Transverse colon (tissue), 4 donors: ENCODE data around the gene TACO1. TPM values are rescaled to one million over a fixed set of nuclear protein-coding genes. Genes with fewer than 3 reads are reported as not detected.

Experiments
- DNase-seq: peaks from one replicate; pipeline ENCODE4 v3.0.0-alpha.2; 2019
- H3K27ac ChIP-seq, 4 donors: fragments of 200-600 bp; sonication (generic); 2 replicates each; pipeline ENCODE4 v1.5.1; 2016 to 2018; ENCODE audit warnings: inconsistent platforms in 4 of 4
- H3K27me3 ChIP-seq: fragments of 200-600 bp; sonication (generic); 2 replicates; pipeline ENCODE4 v1.5.1; 2017; ENCODE audit warnings: inconsistent platforms
- H3K36me3 ChIP-seq, 4 donors: fragments of 200-600 bp; sonication (generic); 2 replicates each; pipeline ENCODE4 v1.5.1; 2017 to 2019; ENCODE audit warnings: inconsistent platforms in 4 of 4
- H3K4me1 ChIP-seq, 4 donors: fragments of 200-600 bp; sonication (generic); 2 replicates each; pipeline ENCODE4 v1.5.1; 2017 to 2020; ENCODE audit warnings: inconsistent platforms in 4 of 4
- H3K4me3 ChIP-seq, 4 donors: fragments of 200-600 bp; sonication (generic); 1 replicate in 1 of 4; 2 replicates in 3 of 4; pipeline versions ENCODE4 v1.5.1 to v1.6.1; 2017 to 2019; ENCODE audit warnings: inconsistent platforms in 4 of 4
- H3K9me3 ChIP-seq, 2 donors: fragments of 200-600 bp; sonication (generic); 2 replicates each; pipeline ENCODE4 v1.5.1; 2017 to 2019; ENCODE audit warnings: inconsistent platforms in 2 of 2
- CTCF ChIP-seq, 5 experiments: fragments of 200-600 bp in 3 of 5; fragments of 450-650 bp in 2 of 5; sonication (generic) in 3 of 5; IDR thresholded peaks; 1 replicate in 2 of 5; 2 replicates in 3 of 5; pipeline ENCODE4 v1.5.1; 2016 to 2017; ENCODE audit warnings: antibody characterized with exemption in 5 of 5, inconsistent platforms in 3 of 5, mild to moderate bottlenecking in 2 of 5, moderate library complexity in 1 of 5
- EP300 ChIP-seq: sonication (generic); formaldehyde crosslinking; IDR thresholded peaks from one replicate; pipeline ENCODE4 v1.6.1; 2017; ENCODE audit warnings: antibody characterized with exemption, low read depth
- POLR2A ChIP-seq: fragments of 450-650 bp; IDR thresholded peaks from one replicate; pipeline ENCODE4 v1.6.1; 2016; ENCODE audit warnings: antibody characterized with exemption, mild to moderate bottlenecking, moderate library complexity
- POLR2AphosphoS5 ChIP-seq, 3 donors: sonication (generic); formaldehyde crosslinking; IDR thresholded peaks; one replicate each; pipeline ENCODE4 v1.6.1; 2016; ENCODE audit warnings: antibody characterized with exemption in 3 of 3
- WGBS, 2 donors: methylation state at CpG; one replicate each; pipeline ENCODE4 v1.1.5; 2018; ENCODE audit warnings: low coverage in 1 of 2; 5-methylcytosine and 5-hydroxymethylcytosine counted together
- in situ Hi-C, 4 donors: fragments of 200-750 bp; cut with MboI; loops; one replicate each; pipeline versions ENCODE4 v1.15.0 to v1.15.1; 2017; ENCODE audit warnings: low sequenced_read_pairs in 3 of 4, low pct_ligation_motif_present in 1 of 4, low pct_unique_long_range_greater_than_20kb in 1 of 4
- intact Hi-C: fragments of 100-400 bp; cut with DNase I; formaldehyde crosslinking; loops from one replicate; pipeline ENCODE4 v1.15.1; 2023; ENCODE audit warnings: low total_unique reads
- total RNA-seq, 4 donors: library from RNA; depleted of rRNA; stranded (reverse); fragments of >200 nt; gene quantifications; one replicate each; pipeline ENCODE4 v1.1.0, GENCODE V29; 2016

TACO1 gene
- total RNA-seq, 4 donors from 2014 or later = 4.6 to 79.7 (median 28.3) TPM

GRCh38 chr17:63624531-63624880, 23.8 kb downstream of the TACO1 start:
- H3K36me3 ChIP-seq = no peaks in the 10 kb centered on the region
- peak overlapping the region in 1 of 4 donors; percentile 0 for H3K27ac ChIP-seq
- in situ Hi-C loops = no loop called here
- DNase-seq = no peak
- no peak for TF ChIP-seq CTCF (IDR thresholded peaks at IDR 0.05)
- H3K9me3 ChIP-seq = no peaks in the 10 kb centered on the region
- H3K27me3 ChIP-seq = no peaks in the 10 kb centered on the region
- intact Hi-C loops = loop anchor here (10.0 kb wide), 1 partner anchor 70 kb away; no protein-coding TSS in a partner anchor
- WGBS, 2 donors = 61 to 67% methylated on average over 1 of the region's 1 CpG
- peaks cover 11 to 47% (median 32%) of the 10 kb centered on the region in 4 donors for H3K4me1 ChIP-seq
- no peak overlapping the region for H3K4me3 ChIP-seq

GRCh38 chr17:63626551-63627180, 26.0 kb downstream of the TACO1 start:
- intact Hi-C loops (loop anchor here (10.0 kb wide), 1 partner anchor 68 kb away; no protein-coding TSS in a partner anchor), in situ Hi-C loops (no loop called here)
- Histone ChIP-seq H3K9me3 (no peaks in the 10 kb centered on the region), H3K27me3 (no peaks in the 10 kb centered on the region), H3K4me1 (peaks cover 11 to 59% (median 32%) of the 10 kb centered on the region in 4 donors), H3K4me3 (no peak overlapping the region), H3K27ac (peak overlapping the region in 1 of 4 donors; percentile 11), H3K36me3 (no peaks in the 10 kb centered on the region)
- TF ChIP-seq POLR2AphosphoS5 (IDR thresholded peaks at IDR 0.05) (no peak), POLR2A (no peak), EP300 (no peak), CTCF (IDR thresholded peaks at IDR 0.05) (no peak)
- WGBS, 2 donors = 62 to 66% methylated on average over 4 of the region's 4 CpGs
- DNase-seq = no peak

DNA sequence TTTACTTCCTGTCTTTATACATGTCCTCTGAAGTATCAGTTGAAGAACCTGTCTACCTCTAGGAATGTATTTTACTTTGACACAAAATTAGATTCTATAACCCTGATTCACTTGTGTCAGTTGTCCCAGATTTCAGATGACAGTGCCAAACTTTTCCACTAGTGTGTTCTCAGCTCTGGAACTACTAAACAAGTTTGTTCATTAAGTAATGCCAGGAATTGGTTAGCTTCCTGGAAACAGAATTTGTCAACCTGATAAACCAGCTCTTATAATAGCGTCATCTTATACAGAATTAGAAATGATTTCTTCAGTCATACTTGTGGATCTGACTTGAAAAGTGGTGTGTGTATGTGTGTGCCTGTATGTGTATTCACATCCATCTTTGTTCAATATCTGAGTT, 28.9 kb downstream of the TACO1 start:
- Histone ChIP-seq H3K36me3 (peaks cover 0 to 9% (median under 1%) of the 10 kb centered on the region in 4 donors), H3K9me3 (no peaks in the 10 kb centered on the region), H3K4me1 (peaks cover 5 to 59% (median 22%) of the 10 kb centered on the region in 4 donors), H3K27me3 (no peaks in the 10 kb centered on the region), H3K27ac (no peak overlapping the region), H3K4me3 (no peak overlapping the region)
- in situ Hi-C loops (no loop called here), intact Hi-C loops (loop anchor here (10.0 kb wide), 1 partner anchor 65 kb away; no protein-coding TSS in a partner anchor)
- DNase-seq = no peak
- TF ChIP-seq POLR2AphosphoS5 (IDR thresholded peaks at IDR 0.05) (no peak), CTCF (IDR thresholded peaks at IDR 0.05) (no peak), POLR2A (no peak), EP300 (no peak)
- WGBS, 2 donors = 88 to 100% methylated on average over 1 of the region's 1 CpG

GRCh38 chr17:63631062-63631461, 30.4 kb downstream of the TACO1 start:
- Histone ChIP-seq H3K27ac (no peak overlapping the region), H3K36me3 (peaks cover 0 to 9% (median 3%) of the 10 kb centered on the region in 4 donors), H3K9me3 (no peaks in the 10 kb centered on the region), H3K27me3 (no peaks in the 10 kb centered on the region), H3K4me1 (peaks cover 4 to 61% (median 17%) of the 10 kb centered on the region in 4 donors), H3K4me3 (no peak overlapping the region)
- in situ Hi-C loops = no loop called here
- no peak for DNase-seq
- TF ChIP-seq CTCF (IDR thresholded peaks at IDR 0.05) (no peak), POLR2A (no peak), EP300 (no peak), POLR2AphosphoS5 (IDR thresholded peaks at IDR 0.05) (no peak)
- WGBS, 2 donors = 83 to 100% methylated on average over 2 to 3 of the region's 3 CpGs
- intact Hi-C loops = no loop called here
